SK-N-SH (cell line): ENCODE results near the gene TAS1R3. TPM values are rescaled to one million over a fixed set of nuclear protein-coding genes. Genes with fewer than 3 reads are reported as not detected.

ENCODE experiments used
- CTCF ChIA-PET: fragments of 300-600, 350-600 bp; formaldehyde crosslinking; extraction: SDS; loops from one replicate; lab custom pipeline; 2021; lab: Yijun Ruan, JAX
- POLR2A ChIA-PET: fragments of 350-600 bp; sonication (Branson Sonifier 250); formaldehyde crosslinking; extraction: SDS; loops from one replicate; lab custom pipeline; 2020; ENCODE audit warnings: antibody characterized with exemption, inconsistent platforms; lab: Yijun Ruan, JAX
- DNase-seq: peaks from one replicate; pipeline ENCODE4 v3.0.0; 2012
- H2AFZ ChIP-seq: fragments of 200-600 bp; sonication (generic); 2 replicates; pipeline ENCODE4 v1.8.1; 2016; ENCODE audit warnings: antibody characterized with exemption, mild to moderate bottlenecking, low read depth
- H3F3A ChIP-seq: fragments of 200-600 bp; sonication (generic); replicated peaks from 2 replicates; pipeline ENCODE3; 2016; ENCODE audit warnings: antibody characterized with exemption, mild to moderate bottlenecking; ENCODE audit not compliant: insufficient read depth
- H3K27ac ChIP-seq, 2 experiments: fragments of 200-500 bp in 1 of 2; fragments of 200-600 bp in 1 of 2; sonication (Bioruptor generic) in 1 of 2; sonication (generic), shearing (Covaris generic) in 1 of 2; 2 replicates each; pipeline versions ENCODE4 v1.5.1 to v1.6.1; 2014 to 2016; ENCODE audit warnings: low read depth in 2 of 2, inconsistent platforms in 1 of 2, low read length in 1 of 2, mild to moderate bottlenecking in 1 of 2, mixed read lengths in 1 of 2
- H3K27me3 ChIP-seq: fragments of 200-600 bp; sonication (generic), shearing (Covaris generic); 2 replicates; pipeline ENCODE4 v1.6.1; 2016; ENCODE audit warnings: mixed run types; ENCODE audit not compliant: insufficient read depth
- H3K36me3 ChIP-seq, 2 experiments: fragments of 200-500 bp in 1 of 2; fragments of 200-600 bp in 1 of 2; sonication (Bioruptor generic) in 1 of 2; sonication (generic) in 1 of 2; replicated peaks in 1 of 2; 2 replicates each; pipeline versions ENCODE3 to v1.5.1; 2014 to 2016; ENCODE audit warnings: low read length in 1 of 2, mild to moderate bottlenecking in 1 of 2; ENCODE audit not compliant: insufficient read depth in 2 of 2, control insufficient read depth in 1 of 2
- H3K4me1 ChIP-seq, 2 experiments: fragments of 200-500 bp in 1 of 2; fragments of 200-600 bp in 1 of 2; sonication (Bioruptor generic) in 1 of 2; sonication (generic), shearing (Covaris generic) in 1 of 2; 2 replicates each; pipeline versions ENCODE4 v1.5.1 to v1.6.1; 2014 to 2016; ENCODE audit warnings: low read depth in 1 of 2, low read length in 1 of 2, mixed run types in 1 of 2; ENCODE audit not compliant: insufficient read depth in 2 of 2, control insufficient read depth in 1 of 2
- H3K4me2 ChIP-seq: fragments of 200-600 bp; sonication (generic), shearing (Covaris generic); 2 replicates; pipeline ENCODE4 v1.6.1; 2017; ENCODE audit warnings: mixed run types
- H3K4me3 ChIP-seq, 2 experiments: fragments of 200-500 bp in 1 of 2; fragments of 200-600 bp in 1 of 2; sonication (Bioruptor generic) in 1 of 2; sonication (generic), shearing (Covaris generic) in 1 of 2; 2 replicates each; pipeline versions ENCODE4 v1.5.1 to v1.8.1; 2014 to 2016; ENCODE audit warnings: low read depth in 2 of 2, inconsistent platforms in 1 of 2, low read length in 1 of 2, mild to moderate bottlenecking in 1 of 2, mixed read lengths in 1 of 2, moderate library complexity in 1 of 2
- H3K79me2 ChIP-seq: fragments of 200-600 bp; sonication (generic); 2 replicates; pipeline ENCODE4 v1.8.1; 2017; ENCODE audit warnings: mild to moderate bottlenecking; ENCODE audit not compliant: insufficient read depth
- H3K9ac ChIP-seq: fragments of 200-600 bp; sonication (generic); 2 replicates; pipeline ENCODE4 v1.6.1; 2017; ENCODE audit warnings: mixed run types
- H3K9me2 ChIP-seq: fragments of 200-600 bp; sonication (generic); 2 replicates; pipeline ENCODE4 v1.6.1; 2017; ENCODE audit warnings: mixed run types
- H3K9me3 ChIP-seq: fragments of 200-600 bp; sonication (generic); 2 replicates; pipeline ENCODE4 v1.6.1; 2017; ENCODE audit warnings: mixed run types, mild to moderate bottlenecking, moderate library complexity
- H4K20me1 ChIP-seq: fragments of 200-600 bp; sonication (generic); 2 replicates; pipeline ENCODE4 v1.6.1; 2017; ENCODE audit warnings: mild to moderate bottlenecking, mixed run types; ENCODE audit not compliant: insufficient read depth
- CHD2 ChIP-seq: fragments of 150-350 bp; IDR thresholded peaks from 2 replicates; pipeline ENCODE4 v1.6.1; 2018; ENCODE audit warnings: low read length; ENCODE audit not compliant: partially characterized antibody
- CTCF ChIP-seq: fragments of 200-600 bp; sonication (generic); IDR thresholded peaks from 2 replicates; pipeline ENCODE4 v1.6.1; 2017; ENCODE audit warnings: antibody characterized with exemption, mild to moderate bottlenecking, moderate library complexity
- ELF1 ChIP-seq: IDR thresholded peaks from 2 replicates; pipeline ENCODE4 v1.4.0; 2012
- EP300 ChIP-seq, 2 experiments: IDR thresholded peaks; 2 replicates each; pipeline versions ENCODE4 v1.4.0 to v1.6.1; 2012; ENCODE audit warnings: borderline replicate concordance in 1 of 2, low read depth in 1 of 2, low read length in 1 of 2
- EZH2phosphoT487 ChIP-seq: fragments of 200-600 bp; sonication (generic); IDR thresholded peaks from 2 replicates; pipeline ENCODE4 v1.6.1; 2017; ENCODE audit warnings: low read depth, mixed run types, mild to moderate bottlenecking, antibody characterized with exemption, moderate library complexity, borderline replicate concordance
- FOSL2 ChIP-seq: IDR thresholded peaks from 2 replicates; pipeline ENCODE4 v1.4.0; 2012; ENCODE audit warnings: low read depth, mild to moderate bottlenecking, moderate library complexity, borderline replicate concordance
- FOXM1 ChIP-seq: IDR thresholded peaks from 2 replicates; pipeline ENCODE4 v1.4.0; 2012; ENCODE audit warnings: low read depth, mild to moderate bottlenecking
- GABPA ChIP-seq: IDR thresholded peaks from 2 replicates; pipeline ENCODE4 v1.4.0; 2012; ENCODE audit warnings: low read depth, mild to moderate bottlenecking
- MEF2A ChIP-seq: IDR thresholded peaks from 2 replicates; pipeline ENCODE4 v1.4.0; 2012; ENCODE audit warnings: low read depth, borderline replicate concordance
- MXI1 ChIP-seq: IDR thresholded peaks from 2 replicates; pipeline ENCODE4 v1.6.1; 2012; ENCODE audit warnings: mild to moderate bottlenecking, low read depth, low read length, improper control_type of control experiment
- NRF1 ChIP-seq: IDR thresholded peaks from 2 replicates; pipeline ENCODE4 v1.6.1; 2012; ENCODE audit warnings: low read depth, mild to moderate bottlenecking, low read length
- POLR2AphosphoS5 ChIP-seq: IDR thresholded peaks from 2 replicates; pipeline ENCODE4 v1.6.1; 2012; ENCODE audit warnings: low read depth, low read length
- RAD21 ChIP-seq: IDR thresholded peaks from 2 replicates; pipeline ENCODE4 v1.6.1; 2012; ENCODE audit warnings: mild to moderate bottlenecking, low read length
- RFX5 ChIP-seq: IDR thresholded peaks from 2 replicates; pipeline ENCODE4 v1.6.1; 2012; ENCODE audit warnings: mild to moderate bottlenecking, improper control_type of control experiment, low read length
- TAF1 ChIP-seq: IDR thresholded peaks from 2 replicates; pipeline ENCODE4 v1.6.1; 2012; ENCODE audit warnings: low read depth, mild to moderate bottlenecking, low read length, moderate library complexity, borderline replicate concordance
- TEAD4 ChIP-seq: IDR thresholded peaks from 2 replicates; pipeline ENCODE4 v1.4.0; 2012; ENCODE audit warnings: mild to moderate bottlenecking, borderline replicate concordance; ENCODE audit not compliant: insufficient read depth
- WGBS: methylation state at CpG from one replicate; pipeline ENCODE4 v1.1.6; 2017; ENCODE audit warnings: low lambda C conversion rate; 5-methylcytosine and 5-hydroxymethylcytosine counted together
- polyA plus RNA-seq, 3 experiments: library from polyadenylated mRNA; depleted of rRNA; stranded (reverse); fragments of >200 nt; gene quantifications; 2 replicates each; pipeline ENCODE4 v1.2.3, GENCODE V29; 2012
- TF ChIP-seq, protein P1 (sequence below): IDR thresholded peaks from 2 replicates; pipeline ENCODE4 v1.6.1; 2012; ENCODE audit warnings: mild to moderate bottlenecking, low read depth, low read length, moderate library complexity
- TF ChIP-seq, protein P2 (sequence below): fragments of 150-350 bp; IDR thresholded peaks from 2 replicates; pipeline ENCODE4 v1.6.1; 2017; ENCODE audit warnings: antibody characterized with exemption, low read length, low read depth, borderline replicate concordance

TAS1R3 gene
- polyA plus RNA-seq, 1 of the 3 experiments (the other 2 are of a cell fraction): 0.08 TPM

GRCh38 chr1:1338278-1338677, 7.2 kb downstream of the TAS1R3 start:
- no peak overlapping the region for H3K27ac ChIP-seq
- no peaks in the 10 kb centered on the region for H3K9me2 ChIP-seq
- H2AFZ ChIP-seq: no peak overlapping the region
- H3K27me3 ChIP-seq: no peaks in the 10 kb centered on the region
- H3K79me2 ChIP-seq: no peaks in the 10 kb centered on the region; the same call in 1 of the 2 replicates
- ChIA-PET CTCF (interaction anchor here (1.4 to 1.8 kb wide), 2 partner anchors 10 to 33 kb away, joined by 4 to 5 read pairs; partner anchors contain the start of gene DVL1), POLR2A (no interaction called here)
- H3K4me3 ChIP-seq: no peak overlapping the region
- H3K36me3 ChIP-seq: peaks cover 0 to 20% of the 10 kb centered on the region in 2 experiments
- TF ChIP-seq, protein P1, sequence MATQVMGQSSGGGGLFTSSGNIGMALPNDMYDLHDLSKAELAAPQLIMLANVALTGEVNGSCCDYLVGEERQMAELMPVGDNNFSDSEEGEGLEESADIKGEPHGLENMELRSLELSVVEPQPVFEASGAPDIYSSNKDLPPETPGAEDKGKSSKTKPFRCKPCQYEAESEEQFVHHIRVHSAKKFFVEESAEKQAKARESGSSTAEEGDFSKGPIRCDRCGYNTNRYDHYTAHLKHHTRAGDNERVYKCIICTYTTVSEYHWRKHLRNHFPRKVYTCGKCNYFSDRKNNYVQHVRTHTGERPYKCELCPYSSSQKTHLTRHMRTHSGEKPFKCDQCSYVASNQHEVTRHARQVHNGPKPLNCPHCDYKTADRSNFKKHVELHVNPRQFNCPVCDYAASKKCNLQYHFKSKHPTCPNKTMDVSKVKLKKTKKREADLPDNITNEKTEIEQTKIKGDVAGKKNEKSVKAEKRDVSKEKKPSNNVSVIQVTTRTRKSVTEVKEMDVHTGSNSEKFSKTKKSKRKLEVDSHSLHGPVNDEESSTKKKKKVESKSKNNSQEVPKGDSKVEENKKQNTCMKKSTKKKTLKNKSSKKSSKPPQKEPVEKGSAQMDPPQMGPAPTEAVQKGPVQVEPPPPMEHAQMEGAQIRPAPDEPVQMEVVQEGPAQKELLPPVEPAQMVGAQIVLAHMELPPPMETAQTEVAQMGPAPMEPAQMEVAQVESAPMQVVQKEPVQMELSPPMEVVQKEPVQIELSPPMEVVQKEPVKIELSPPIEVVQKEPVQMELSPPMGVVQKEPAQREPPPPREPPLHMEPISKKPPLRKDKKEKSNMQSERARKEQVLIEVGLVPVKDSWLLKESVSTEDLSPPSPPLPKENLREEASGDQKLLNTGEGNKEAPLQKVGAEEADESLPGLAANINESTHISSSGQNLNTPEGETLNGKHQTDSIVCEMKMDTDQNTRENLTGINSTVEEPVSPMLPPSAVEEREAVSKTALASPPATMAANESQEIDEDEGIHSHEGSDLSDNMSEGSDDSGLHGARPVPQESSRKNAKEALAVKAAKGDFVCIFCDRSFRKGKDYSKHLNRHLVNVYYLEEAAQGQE: no peak
- no peak for TF ChIP-seq MXI1
- no peak for TF ChIP-seq FOSL2
- TF ChIP-seq CTCF: no peak
- TF ChIP-seq TAF1: no peak
- TF ChIP-seq MEF2A: no peak
- no peak for TF ChIP-seq GABPA
- TF ChIP-seq EP300 (IDR thresholded peaks at IDR 0.05; ENCODE audit: borderline replicate concordance in 1 of 2, low read depth in 1 of 2, low read length in 1 of 2): no peak
- no peak for TF ChIP-seq FOXM1
- no peak for TF ChIP-seq TEAD4
- no peak for TF ChIP-seq ELF1
- no peak for TF ChIP-seq NRF1
- peaks cover 5% of the 10 kb centered on the region; the same call in 1 of the 2 replicates for H4K20me1 ChIP-seq
- no peak overlapping the region for H3K4me2 ChIP-seq
- H3F3A ChIP-seq: no peaks in the 10 kb centered on the region
- H3K4me1 ChIP-seq: no peaks in the 10 kb centered on the region
- WGBS: 90% methylated on average over 2 of the region's 36 CpGs
- no peak overlapping the region for H3K9ac ChIP-seq
- no peaks in the 10 kb centered on the region for H3K9me3 ChIP-seq
- DNase-seq: no peak

- Histone ChIP-seq H3K27ac (no peak overlapping the region), H3K4me2 (no peak overlapping the region), H4K20me1 (peaks cover 23% of the 10 kb centered on the region), H3K9me2 (no peaks in the 10 kb centered on the region), H3K9me3 (no peaks in the 10 kb centered on the region), H3F3A (no peaks in the 10 kb centered on the region), H3K9ac (no peak overlapping the region), H3K36me3 (peaks cover 0 to 20% of the 10 kb centered on the region in 2 experiments), H3K4me3 (no peak overlapping the region), H3K79me2 (peaks cover 11% of the 10 kb centered on the region; the same call in 1 of the 2 replicates), H2AFZ (no peak overlapping the region), H3K4me1 (no peaks in the 10 kb centered on the region), H3K27me3 (no peaks in the 10 kb centered on the region)
- DNase-seq: no peak
- POLR2A ChIA-PET: no interaction called here
- 94% methylated on average over 12 of the region's 23 CpGs for WGBS
- CTCF ChIA-PET: no interaction called here
- no peak for TF ChIP-seq CHD2
- TF ChIP-seq, protein P2, sequence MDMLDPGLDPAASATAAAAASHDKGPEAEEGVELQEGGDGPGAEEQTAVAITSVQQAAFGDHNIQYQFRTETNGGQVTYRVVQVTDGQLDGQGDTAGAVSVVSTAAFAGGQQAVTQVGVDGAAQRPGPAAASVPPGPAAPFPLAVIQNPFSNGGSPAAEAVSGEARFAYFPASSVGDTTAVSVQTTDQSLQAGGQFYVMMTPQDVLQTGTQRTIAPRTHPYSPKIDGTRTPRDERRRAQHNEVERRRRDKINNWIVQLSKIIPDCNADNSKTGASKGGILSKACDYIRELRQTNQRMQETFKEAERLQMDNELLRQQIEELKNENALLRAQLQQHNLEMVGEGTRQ: no peak
- no peak for TF ChIP-seq FOXM1
- TF ChIP-seq EZH2phosphoT487: no peak
- no peak for TF ChIP-seq TAF1
- no peak for TF ChIP-seq POLR2AphosphoS5
- no peak for TF ChIP-seq RAD21
- TF ChIP-seq, protein P1: no peak
- no peak for TF ChIP-seq RFX5
Measured at GRCh38 chr1:1340185-1340584, 9.1 kb downstream of the TAS1R3 start.
